SHP77 treated with DMSO at 0.1 percent for 48 hours (cell line): ENCODE results near the gene SLC31A1.
A peak's percentile ranks its signal among the peaks of the same experiment; 100 is the strongest.

Source experiments
- DNase-seq: peaks from one replicate; lab custom pipeline; 2025; lab: John Stamatoyannopoulos, UW

Gene SLC31A1

GRCh38 chr9:113221003-113221799, at the start of gene SLC31A1, which contains the start of gene FKBP15:
SLC31A1 (plus strand) TSS chr9:113221544; CDS start chr9:113256149, 34,605 bp downstream.
FKBP15 (minus strand) TSS chr9:113221277; CDS start chr9:113221243, 34 bp downstream.
- DNase-seq, result peak; percentile 95

- no peak for DNase-seq
These were observed 48.0 kb upstream of the SLC31A1 start for GRCh38 chr9:113173341-113173740.

GRCh38 chr9:113176803-113177202, 44.5 kb upstream of the SLC31A1 start:
- no peak for DNase-seq

GRCh38 chr9:113177251-113177650, 44.1 kb upstream of the SLC31A1 start:
- no peak for DNase-seq

GRCh38 chr9:113178087-113178486, 43.3 kb upstream of the SLC31A1 start:
- no peak for DNase-seq

GRCh38 chr9:113179839-113180238, 41.5 kb upstream of the SLC31A1 start:
- no peak for DNase-seq

- no peak for DNase-seq
These were observed 40.2 kb upstream of the SLC31A1 start for GRCh38 chr9:113181165-113181564.

GRCh38 chr9:113183956-113184488, 37.3 kb upstream of the SLC31A1 start:
- no peak for DNase-seq

- DNase-seq, result no peak
These were observed 36.8 kb upstream of the SLC31A1 start for GRCh38 chr9:113184539-113184938.

GRCh38 chr9:113185271-113185670, 36.1 kb upstream of the SLC31A1 start:
- no peak for DNase-seq

GRCh38 chr9:113186137-113186755, 35.1 kb upstream of the SLC31A1 start:
- DNase-seq, result no peak

- no peak for DNase-seq
These were observed 33.3 kb upstream of the SLC31A1 start for GRCh38 chr9:113187929-113188595.

GRCh38 chr9:113192455-113192854, 28.9 kb upstream of the SLC31A1 start:
- DNase-seq, result no peak

- DNase-seq, result no peak
These were observed 21.5 kb upstream of the SLC31A1 start for GRCh38 chr9:113199683-113200329.

- DNase-seq, result no peak
These were observed 15.9 kb upstream of the SLC31A1 start for GRCh38 chr9:113205432-113205831.

GRCh38 chr9:113205861-113206260, 15.5 kb upstream of the SLC31A1 start:
- no peak for DNase-seq

GRCh38 chr9:113210815-113211214, 10.5 kb upstream of the SLC31A1 start:
- no peak for DNase-seq

GRCh38 chr9:113215132-113215531, 6.2 kb upstream of the SLC31A1 start:
- no peak for DNase-seq

- no peak for DNase-seq
These were observed 4.9 kb upstream of the SLC31A1 start for GRCh38 chr9:113216406-113216805.

- DNase-seq, result no peak
These were observed 2.0 kb upstream of the SLC31A1 start for GRCh38 chr9:113219186-113219936.

- DNase-seq, result no peak
These were observed 1.4 kb upstream of the SLC31A1 start for GRCh38 chr9:113219969-113220368.
